Neural progenitor cell (in vitro differentiated cells): ENCODE results near the gene DEK. TPM values are rescaled to one million over a fixed set of nuclear protein-coding genes. Genes with fewer than 3 reads are reported as not detected.

ENCODE experiments used
- DNase-seq: peaks from one replicate; pipeline ENCODE4 v3.0.0-alpha.2; 2016; ENCODE audit warnings: low spot score
- H2AFZ ChIP-seq: fragments of 200-600 bp; sonication (generic); replicated peaks from 2 replicates; pipeline ENCODE4 v1.6.1; 2016; ENCODE audit warnings: antibody characterized with exemption
- H3F3A ChIP-seq: fragments of 200-600 bp; sonication (generic); 2 replicates; pipeline ENCODE4 v1.6.1; 2016; ENCODE audit warnings: antibody characterized with exemption, low read depth
- H3K27ac ChIP-seq: fragments of 200-600 bp; sonication (generic); 2 replicates; pipeline ENCODE4 v1.5.1; 2016; ENCODE audit warnings: mild to moderate bottlenecking
- H3K27me3 ChIP-seq: fragments of 200-600 bp; sonication (generic); 2 replicates; pipeline ENCODE4 v1.6.1; 2016; ENCODE audit warnings: mild to moderate bottlenecking, moderate library complexity
- H3K36me3 ChIP-seq: fragments of 200-600 bp; sonication (generic); 2 replicates; pipeline ENCODE4 v1.5.1; 2016
- H3K4me1 ChIP-seq: fragments of 200-600 bp; sonication (generic); 2 replicates; pipeline ENCODE4 v1.6.1; 2016; ENCODE audit warnings: mixed run types
- H3K4me2 ChIP-seq: fragments of 200-600 bp; sonication (generic); 2 replicates; pipeline ENCODE4 v1.6.1; 2016
- H3K4me3 ChIP-seq: fragments of 200-600 bp; sonication (generic); 2 replicates; pipeline ENCODE4 v1.5.1; 2016
- H3K79me2 ChIP-seq: fragments of 200-600 bp; sonication (generic); 2 replicates; pipeline ENCODE4 v1.6.1; 2016; ENCODE audit warnings: low read depth
- H3K9ac ChIP-seq: fragments of 200-600 bp; sonication (generic); 2 replicates; pipeline ENCODE4 v1.6.1; 2016
- H3K9me3 ChIP-seq: fragments of 200-600 bp; sonication (generic); 2 replicates; pipeline ENCODE4 v1.5.1; 2016; ENCODE audit warnings: low read depth
- H4K20me1 ChIP-seq: fragments of 200-600 bp; sonication (generic); 2 replicates; pipeline ENCODE4 v1.6.1; 2016; ENCODE audit warnings: low read depth
- H3K27ac Mint-ChIP-seq: 3 replicates; pipeline ENCODE4 v1.8.0; 2021; ENCODE audit warnings: mixed read lengths
- H3K27me3 Mint-ChIP-seq: 2 replicates; pipeline ENCODE4 v1.8.0; 2022; ENCODE audit warnings: low read depth, mild to moderate bottlenecking, inconsistent platforms, moderate library complexity, mixed read lengths; ENCODE audit not compliant: insufficient read depth
- H3K36me3 Mint-ChIP-seq: 3 replicates; pipeline ENCODE4 v1.8.0; 2021; ENCODE audit warnings: mixed read lengths
- H3K4me1 Mint-ChIP-seq: 3 replicates; pipeline ENCODE4 v1.8.0; 2021; ENCODE audit warnings: mixed read lengths
- H3K4me3 Mint-ChIP-seq: 3 replicates; pipeline ENCODE4 v1.8.0; 2021; ENCODE audit warnings: mild to moderate bottlenecking, moderate library complexity, mixed read lengths
- H3K9me3 Mint-ChIP-seq: 3 replicates; pipeline ENCODE4 v1.8.0; 2020; ENCODE audit warnings: mixed read lengths
- EZH2 ChIP-seq: fragments of 200-600 bp; sonication (generic); IDR thresholded peaks from 2 replicates; pipeline ENCODE4 v1.6.1; 2017; ENCODE audit warnings: antibody characterized with exemption, mild to moderate bottlenecking, moderate library complexity
- EZH2phosphoT487 ChIP-seq: fragments of 200-600 bp; sonication (generic); IDR thresholded peaks from 2 replicates; pipeline ENCODE4 v1.6.1; 2017; ENCODE audit warnings: antibody characterized with exemption
- total RNA-seq: library from RNA; depleted of rRNA; stranded (reverse); fragments of >200 nt; gene quantifications from 2 replicates; pipeline ENCODE4 v1.2.3, GENCODE V29; 2015; ENCODE audit warnings: low replicate concordance
- TF ChIP-seq, protein P1 (sequence below): fragments of 200-600 bp; sonication (generic); IDR thresholded peaks from 2 replicates; pipeline ENCODE4 v1.5.1; 2017; ENCODE audit warnings: antibody characterized with exemption, mild to moderate bottlenecking

The DEK gene
- total RNA-seq, 1 donor from 2014 or later, result 501 TPM

DNA sequence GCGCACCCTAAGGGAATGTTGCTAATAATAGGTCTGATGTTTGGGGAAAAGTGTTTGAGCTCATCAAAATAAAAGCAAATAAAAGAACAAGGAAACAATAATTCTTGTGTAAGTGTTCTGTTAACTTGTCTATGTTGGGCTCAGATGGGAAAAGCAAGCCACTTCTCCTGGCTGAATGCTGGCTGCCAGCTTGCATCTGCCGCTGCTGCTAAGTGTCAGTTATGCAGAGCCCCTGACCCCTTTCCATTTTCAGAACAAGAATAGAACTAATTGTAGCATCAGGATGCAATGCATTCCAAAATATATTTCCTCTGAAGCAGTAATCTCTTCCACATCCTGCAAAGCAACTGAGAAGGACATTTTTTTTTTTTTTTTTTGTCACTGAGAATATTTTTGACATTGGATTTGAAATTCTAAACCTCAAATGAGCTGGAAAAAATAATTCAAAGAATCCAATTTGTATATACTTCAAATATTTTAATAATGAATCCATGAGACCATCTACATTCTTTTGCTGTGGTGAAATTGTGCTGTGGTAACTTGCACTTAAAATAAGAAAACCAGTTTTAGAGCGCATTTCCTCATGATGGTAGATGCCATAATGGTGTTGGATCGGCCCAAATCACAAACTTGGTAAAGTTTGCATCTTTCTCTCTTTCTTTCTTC is 43.9 kb upstream of the DEK start:
- no peaks in the 10 kb centered on the region for H3K36me3 Mint-ChIP-seq
- Histone ChIP-seq H4K20me1 (no peaks in the 10 kb centered on the region), H3F3A (no peaks in the 10 kb centered on the region), H3K9me3 (peaks cover 4% of the 10 kb centered on the region), H3K4me1 (no peaks in the 10 kb centered on the region), H3K27me3 (no peaks in the 10 kb centered on the region), H3K4me3 (no peak overlapping the region), H2AFZ (no peak overlapping the region), H3K27ac (no peak overlapping the region), H3K9ac (no peak overlapping the region), H3K79me2 (no peaks in the 10 kb centered on the region), H3K36me3 (no peaks in the 10 kb centered on the region), H3K4me2 (no peak overlapping the region)
- no peaks in the 10 kb centered on the region for H3K27me3 Mint-ChIP-seq
- DNase-seq, result no peak
- TF ChIP-seq EZH2phosphoT487 (no peak), EZH2 (no peak)
- TF ChIP-seq, protein P1, sequence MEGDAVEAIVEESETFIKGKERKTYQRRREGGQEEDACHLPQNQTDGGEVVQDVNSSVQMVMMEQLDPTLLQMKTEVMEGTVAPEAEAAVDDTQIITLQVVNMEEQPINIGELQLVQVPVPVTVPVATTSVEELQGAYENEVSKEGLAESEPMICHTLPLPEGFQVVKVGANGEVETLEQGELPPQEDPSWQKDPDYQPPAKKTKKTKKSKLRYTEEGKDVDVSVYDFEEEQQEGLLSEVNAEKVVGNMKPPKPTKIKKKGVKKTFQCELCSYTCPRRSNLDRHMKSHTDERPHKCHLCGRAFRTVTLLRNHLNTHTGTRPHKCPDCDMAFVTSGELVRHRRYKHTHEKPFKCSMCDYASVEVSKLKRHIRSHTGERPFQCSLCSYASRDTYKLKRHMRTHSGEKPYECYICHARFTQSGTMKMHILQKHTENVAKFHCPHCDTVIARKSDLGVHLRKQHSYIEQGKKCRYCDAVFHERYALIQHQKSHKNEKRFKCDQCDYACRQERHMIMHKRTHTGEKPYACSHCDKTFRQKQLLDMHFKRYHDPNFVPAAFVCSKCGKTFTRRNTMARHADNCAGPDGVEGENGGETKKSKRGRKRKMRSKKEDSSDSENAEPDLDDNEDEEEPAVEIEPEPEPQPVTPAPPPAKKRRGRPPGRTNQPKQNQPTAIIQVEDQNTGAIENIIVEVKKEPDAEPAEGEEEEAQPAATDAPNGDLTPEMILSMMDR, result no peak
- H3K4me1 Mint-ChIP-seq, result peaks cover 7% of the 10 kb centered on the region
- H3K9me3 Mint-ChIP-seq, result peaks cover 2% of the 10 kb centered on the region
- H3K27ac Mint-ChIP-seq, result no peak overlapping the region
- H3K4me3 Mint-ChIP-seq, result no peak overlapping the region

DNA sequence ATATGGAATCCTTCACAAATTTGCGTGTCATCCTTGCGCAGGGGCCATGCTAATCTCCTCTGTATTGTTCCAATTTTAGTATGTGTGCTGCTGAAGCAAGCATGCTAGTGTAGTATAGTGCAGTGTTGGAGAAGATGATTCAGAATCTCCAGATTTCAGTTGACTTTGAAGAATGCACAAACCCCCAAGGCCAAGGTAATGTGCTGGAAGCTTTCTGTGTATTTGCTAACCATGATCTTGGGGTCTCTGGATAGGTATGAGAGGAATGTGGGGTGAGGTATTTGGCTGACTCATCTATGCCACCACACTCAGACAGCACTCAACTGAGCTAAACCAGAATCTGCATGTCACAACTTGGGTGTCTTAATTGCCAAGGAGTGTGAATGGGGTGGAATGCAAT is 42.6 kb upstream of the DEK start:
- Histone ChIP-seq H3K27me3 (no peaks in the 10 kb centered on the region), H3K27ac (no peak overlapping the region), H3K4me3 (no peak overlapping the region), H3F3A (peaks cover 3% of the 10 kb centered on the region), H3K36me3 (no peaks in the 10 kb centered on the region), H3K4me2 (no peak overlapping the region), H3K4me1 (no peaks in the 10 kb centered on the region), H2AFZ (no peak overlapping the region), H4K20me1 (no peaks in the 10 kb centered on the region), H3K9me3 (peaks cover 4% of the 10 kb centered on the region), H3K79me2 (no peaks in the 10 kb centered on the region), H3K9ac (no peak overlapping the region)
- DNase-seq, result no peak
- no peak overlapping the region for H3K27ac Mint-ChIP-seq
- no peaks in the 10 kb centered on the region for H3K36me3 Mint-ChIP-seq
- no peaks in the 10 kb centered on the region for H3K27me3 Mint-ChIP-seq
- peaks cover 1% of the 10 kb centered on the region for H3K4me1 Mint-ChIP-seq
- peaks cover 2% of the 10 kb centered on the region for H3K9me3 Mint-ChIP-seq
- H3K4me3 Mint-ChIP-seq, result no peak overlapping the region
- TF ChIP-seq EZH2 (no peak), EZH2phosphoT487 (no peak)
- TF ChIP-seq, protein P1, result no peak

- H3K9me3 Mint-ChIP-seq, result no peaks in the 10 kb centered on the region
- Histone ChIP-seq H3K36me3 (no peaks in the 10 kb centered on the region), H3F3A (peaks cover 3% of the 10 kb centered on the region), H3K4me2 (no peak overlapping the region), H3K9ac (no peak overlapping the region), H3K4me3 (no peak overlapping the region), H4K20me1 (no peaks in the 10 kb centered on the region), H3K9me3 (no peaks in the 10 kb centered on the region), H3K27ac (no peak overlapping the region), H3K4me1 (no peaks in the 10 kb centered on the region), H3K27me3 (no peaks in the 10 kb centered on the region), H3K79me2 (no peaks in the 10 kb centered on the region), H2AFZ (no peak overlapping the region)
- TF ChIP-seq, protein P1, result peak; percentile 44
- TF ChIP-seq EZH2phosphoT487, result no peak
- no peak overlapping the region for H3K27ac Mint-ChIP-seq
- DNase-seq, result peak; percentile 38
- no peak overlapping the region for H3K4me3 Mint-ChIP-seq
- no peaks in the 10 kb centered on the region for H3K36me3 Mint-ChIP-seq
- no peaks in the 10 kb centered on the region for H3K4me1 Mint-ChIP-seq
- no peaks in the 10 kb centered on the region for H3K27me3 Mint-ChIP-seq
Measured at GRCh38 chr6:18302561-18303439, 38.5 kb upstream of the DEK start.
